ENCODE measurements around the gene TAF11L7.
"Not testable (repeated sequence)": the region's sequence is repeated elsewhere in the genome, so short reads cannot be mapped to it uniquely, and the experiment has no call there.

Gene TAF11L7

DNA sequence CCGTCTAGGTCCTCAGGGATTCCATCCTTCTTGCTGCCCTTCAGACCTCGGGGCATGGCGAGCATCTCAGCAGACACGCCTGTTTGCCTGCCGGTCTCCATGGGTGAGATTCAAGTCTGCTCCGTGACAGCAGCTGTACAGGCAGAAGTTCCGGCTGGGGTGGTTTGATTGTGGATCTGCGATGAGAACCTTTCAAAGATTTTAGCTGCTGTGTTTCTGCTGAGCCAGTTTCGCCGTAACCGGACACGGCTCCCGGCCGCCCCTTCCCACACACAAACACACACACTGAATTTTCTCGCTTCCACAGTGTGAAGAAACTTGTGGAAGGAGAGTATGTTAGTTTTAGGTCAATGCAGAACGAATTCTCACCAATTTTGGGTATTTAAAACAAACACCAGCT, at the start of gene TAF11L7:
TSS of gene TAF11L7 (minus strand) at position 101 of the 400 bp plus-strand sequence.
- not testable (repeated sequence) for DNase-seq

- no peak for DNase-seq
Observed at GRCh38 chr5:17634160-17634559, 48.6 kb upstream of the TAF11L7 start, which contains the start of gene TAF11L14. TSS of gene TAF11L14 (plus strand) at chr5:17634460.

- not testable (repeated sequence) for DNase-seq
Observed at GRCh38 chr5:17631788-17632187, 46.2 kb upstream of the TAF11L7 start, which contains the start of gene TAF11L13. TSS of gene TAF11L13 (plus strand) at chr5:17632088.

GRCh38 chr5:17625686-17626085, 40.1 kb upstream of the TAF11L7 start:
- no peak for DNase-seq

DNA sequence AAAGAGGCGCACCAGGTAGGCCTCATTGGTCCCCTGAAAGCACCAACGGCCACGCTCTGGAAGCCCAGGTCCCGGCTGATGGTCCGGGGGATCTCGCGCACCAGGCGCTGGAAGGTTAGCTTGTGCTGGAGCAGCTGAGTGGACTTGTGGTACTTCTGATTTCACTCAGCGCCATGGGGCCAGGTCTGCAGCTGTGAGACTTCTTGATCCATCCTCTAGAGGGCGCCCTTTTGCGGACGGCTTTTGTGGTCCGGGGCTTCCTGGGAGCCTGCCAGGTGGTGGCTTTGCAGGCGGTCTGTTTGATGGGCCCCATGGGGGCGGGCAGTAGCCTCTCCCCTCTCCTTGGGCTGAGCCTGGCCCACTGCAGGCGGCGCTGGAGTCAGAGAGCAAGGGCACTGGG, 35.1 kb upstream of the TAF11L7 start:
- DNase-seq = no peak

DNA sequence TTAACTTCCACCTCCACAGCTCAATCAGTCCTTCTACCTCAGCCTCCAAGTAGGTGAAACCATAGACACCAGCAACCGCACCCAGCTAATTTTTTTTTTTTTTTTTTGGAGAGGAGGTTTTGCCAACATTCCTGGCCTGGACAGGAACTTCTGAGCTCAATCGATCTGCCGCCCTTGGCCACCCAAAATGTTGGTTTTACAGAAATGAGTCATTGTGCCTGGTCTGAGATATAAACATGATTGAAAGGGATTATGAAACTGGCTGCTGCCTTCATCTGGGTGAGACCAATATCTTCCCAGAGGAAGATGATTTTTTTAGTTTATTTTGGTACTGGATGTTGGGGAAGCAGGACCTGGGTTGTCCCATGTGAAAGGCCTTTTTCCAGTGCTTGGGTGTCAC, 33.8 kb upstream of the TAF11L7 start:
- DNase-seq = no peak

- no peak for DNase-seq
Observed at GRCh38 chr5:17614872-17615605, 29.5 kb upstream of the TAF11L7 start.

DNA sequence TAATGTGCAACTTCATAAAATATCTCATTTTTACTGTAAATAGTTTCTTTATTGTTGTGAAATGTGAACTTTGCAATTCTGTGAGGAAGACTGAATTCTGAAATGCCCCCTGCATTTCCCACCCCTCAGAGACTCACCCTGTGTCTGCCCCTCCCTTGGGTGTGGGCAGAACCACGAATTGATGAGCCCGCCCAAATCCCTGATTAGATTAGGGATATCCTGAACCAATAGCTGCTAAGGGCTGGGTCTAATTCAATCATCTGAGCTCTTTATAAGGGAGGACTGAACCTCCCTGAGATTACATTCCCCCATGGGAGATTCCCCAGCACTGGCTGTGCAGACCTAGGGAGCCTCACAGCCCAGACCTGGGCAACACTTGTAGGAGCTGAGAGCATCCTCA, 24.5 kb upstream of the TAF11L7 start, which contains the start of gene TAF11L12:
TSS of gene TAF11L12 (plus strand) at position 301 of the 400 bp plus-strand sequence.
- DNase-seq = not testable (repeated sequence)

DNA sequence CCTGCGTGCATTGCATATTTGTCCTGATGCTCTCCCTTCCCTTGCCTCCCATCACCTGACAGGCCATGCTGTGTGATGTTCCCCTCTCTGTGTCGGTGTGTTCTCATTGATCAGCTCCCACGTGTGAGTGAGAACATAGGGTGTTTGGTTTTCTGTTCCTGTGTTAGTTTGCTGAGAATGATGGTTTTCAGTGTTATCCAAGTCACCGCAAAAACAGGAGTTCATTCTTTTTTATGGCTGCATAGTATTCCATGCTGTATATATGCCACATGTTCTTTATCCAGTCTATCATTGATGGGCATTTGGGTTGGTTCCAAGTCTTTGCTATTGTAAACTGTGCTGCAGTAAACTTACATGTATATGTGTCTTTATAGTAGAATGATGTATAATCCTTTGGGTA, 21.9 kb upstream of the TAF11L7 start:
- DNase-seq = not testable (repeated sequence)

DNA sequence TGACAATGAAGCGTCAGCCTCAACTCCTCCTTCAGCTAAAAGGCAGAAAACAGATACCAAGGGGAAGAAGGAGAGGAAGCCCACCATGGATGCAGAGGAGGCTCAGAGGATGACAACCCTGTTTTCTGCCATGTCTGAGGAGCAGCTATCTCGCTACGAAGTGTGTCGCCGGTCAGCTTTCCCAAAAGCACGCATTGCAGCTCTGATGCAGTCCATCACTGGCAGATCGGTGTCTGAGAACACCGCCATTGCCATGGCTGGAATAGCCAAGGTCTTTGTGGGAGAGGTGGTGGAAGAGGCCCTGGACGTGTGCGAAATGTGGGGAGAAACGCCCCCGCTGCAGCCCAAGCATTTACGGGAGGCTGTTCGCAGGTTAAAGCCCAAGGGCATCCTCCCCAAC, 19.4 kb upstream of the TAF11L7 start:
- no peak for DNase-seq

- DNase-seq = not testable (repeated sequence)
Observed at GRCh38 chr5:17603880-17604279, 18.3 kb upstream of the TAF11L7 start, which contains the start of gene TAF11L11. TSS of gene TAF11L11 (plus strand) at chr5:17604183.

DNA sequence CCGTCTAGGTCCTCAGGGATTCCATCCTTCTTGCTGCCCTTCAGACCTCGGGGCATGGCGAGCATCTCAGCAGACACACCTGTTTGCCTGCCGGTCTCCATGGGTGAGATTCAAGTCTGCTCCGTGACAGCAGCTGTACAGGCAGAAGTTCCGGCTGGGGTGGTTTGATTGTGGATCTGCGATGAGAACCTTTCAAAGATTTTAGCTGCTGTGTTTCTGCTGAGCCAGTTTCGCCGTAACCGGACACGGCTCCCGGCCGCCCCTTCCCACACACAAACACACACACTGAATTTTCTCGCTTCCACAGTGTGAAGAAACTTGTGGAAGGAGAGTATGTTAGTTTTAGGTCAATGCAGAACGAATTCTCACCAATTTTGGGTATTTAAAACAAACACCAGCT, 12.2 kb upstream of the TAF11L7 start, which contains the start of gene TAF11L10:
TSS of gene TAF11L10 (minus strand) at position 101 of the 400 bp plus-strand sequence.
- not testable (repeated sequence) for DNase-seq

DNA sequence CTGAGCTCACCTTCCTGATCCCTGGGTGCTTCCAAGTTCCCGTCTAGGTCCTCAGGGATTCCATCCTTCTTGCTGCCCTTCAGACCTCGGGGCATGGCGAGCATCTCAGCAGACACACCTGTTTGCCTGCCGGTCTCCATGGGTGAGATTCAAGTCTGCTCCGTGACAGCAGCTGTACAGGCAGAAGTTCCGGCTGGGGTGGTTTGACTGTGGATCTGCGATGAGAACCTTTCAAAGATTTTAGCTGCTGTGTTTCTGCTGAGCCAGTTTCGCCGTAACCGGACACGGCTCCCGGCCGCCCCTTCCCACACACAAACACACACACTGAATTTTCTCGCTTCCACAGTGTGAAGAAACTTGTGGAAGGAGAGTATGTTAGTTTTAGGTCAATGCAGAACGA, 8.7 kb upstream of the TAF11L7 start, which contains the start of gene TAF11L9:
TSS of gene TAF11L9 (minus strand) at position 140 of the 400 bp plus-strand sequence.
- not testable (repeated sequence) for DNase-seq

GRCh38 chr5:17590860-17591259, 5.3 kb upstream of the TAF11L7 start, which contains the start of gene TAF11L8:
TSS of gene TAF11L8 (minus strand) at chr5:17590960.
- not testable (repeated sequence) for DNase-seq
